Naive thymus-derived CD8-positive, alpha-beta T cell (primary cell): ENCODE measurements around the gene MYL3. TPM values are rescaled to one million over a fixed set of nuclear protein-coding genes. Genes with fewer than 3 reads are reported as not detected.

Source experiments
- ATAC-seq, 2 donors: fragments of 150-1000 bp; cut with Tn5 transposase in 1 of 2; sonication (Bioruptor Pico), chemical (Tn5 transposase) in 1 of 2; 1 replicate in 1 of 2; 2 replicates in 1 of 2; pipeline ENCODE4 v1.10.0; 2021; ENCODE audit warnings: mild to moderate bottlenecking in 2 of 2, moderate library complexity in 2 of 2
- POLR2A ChIA-PET: fragments of 350-600 bp; sonication (Branson Sonifier 250); formaldehyde crosslinking; loops from one replicate; lab custom pipeline; 2021; ENCODE audit warnings: antibody characterized with exemption; lab: Charles Lee
- DNase-seq, 10 donors: peaks; one replicate each; pipeline versions ENCODE4 v3.0.0 to v3.0.0-alpha.2; 2020 to 2022
- H3K27ac Mint-ChIP-seq, 10 donors: one replicate each; pipeline ENCODE4 v1.8.0; 2020 to 2022; ENCODE audit warnings: mild to moderate bottlenecking in 10 of 10, mixed read lengths in 10 of 10, moderate library complexity in 4 of 10, inconsistent platforms in 1 of 10
- H3K27me3 Mint-ChIP-seq, 5 donors: one replicate each; pipeline ENCODE4 v1.8.0; 2021 to 2022; ENCODE audit warnings: mixed read lengths in 5 of 5
- H3K36me3 Mint-ChIP-seq, 3 donors: one replicate each; pipeline ENCODE4 v1.8.0; 2020 to 2022; ENCODE audit warnings: mixed read lengths in 3 of 3, mild to moderate bottlenecking in 2 of 3, inconsistent platforms in 1 of 3
- H3K4me1 Mint-ChIP-seq, 4 donors: one replicate each; pipeline ENCODE4 v1.8.0; 2021 to 2022; ENCODE audit warnings: mixed read lengths in 4 of 4
- H3K4me3 Mint-ChIP-seq, 10 donors: one replicate each; pipeline ENCODE4 v1.8.0; 2020 to 2022; ENCODE audit warnings: mild to moderate bottlenecking in 10 of 10, mixed read lengths in 10 of 10, moderate library complexity in 6 of 10, inconsistent platforms in 1 of 10
- H3K9me3 Mint-ChIP-seq, 9 donors: one replicate each; pipeline ENCODE4 v1.8.0; 2020 to 2022; ENCODE audit warnings: mixed read lengths in 9 of 9, mild to moderate bottlenecking in 3 of 9, inconsistent platforms in 1 of 9, moderate library complexity in 1 of 9
- polyA plus RNA-seq, 3 donors: library from polyadenylated mRNA; unstranded; fragments of 300-500 nt; fragmentation: Illumina TruSeq; gene quantifications; one replicate each; pipeline ENCODE4 v1.2.3, GENCODE V29; 2021
- total RNA-seq, 8 experiments: library from RNA in 2 of 8; stranded (reverse) in 2 of 8; gene quantifications; one replicate each; pipeline ENCODE4 v1.2.3 and lab custom pipeline; 2021 to 2026

Gene MYL3
- total and polyA plus RNA-seq, 5 experiments from 2014 or later: not detected

DNA sequence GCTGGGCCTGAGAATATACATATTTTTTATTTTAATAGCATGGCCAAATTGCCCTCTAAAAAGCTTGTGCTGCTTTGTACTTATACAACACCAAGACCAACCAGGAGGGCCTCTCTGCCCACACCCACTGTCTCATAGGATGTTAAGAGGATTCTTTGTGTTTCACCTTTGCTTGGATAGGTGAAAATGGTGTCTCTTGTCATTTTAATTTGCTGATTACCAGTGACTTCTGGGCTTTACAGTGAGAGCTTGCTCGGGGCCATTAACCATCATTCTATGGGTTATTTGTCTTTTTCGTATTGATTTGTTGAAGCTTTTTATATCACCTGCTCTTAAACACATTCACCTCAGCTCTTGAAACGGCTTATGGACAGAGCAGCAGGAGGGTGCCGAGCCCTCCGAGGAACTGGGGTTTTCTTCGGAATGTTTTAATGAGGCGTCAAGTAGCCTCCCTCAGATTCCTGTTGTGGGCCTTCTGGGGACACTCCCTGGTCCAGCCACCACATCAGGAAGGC, 24.8 kb upstream of the MYL3 start:
- H3K9me3 Mint-ChIP-seq: no peaks in the 10 kb centered on the region
- ATAC-seq: no peak
- H3K4me1 Mint-ChIP-seq: peaks cover 4 to 16% (median 6%) of the 10 kb centered on the region in 4 donors
- H3K36me3 Mint-ChIP-seq: no peaks in the 10 kb centered on the region
- peaks cover 28 to 51% (median 31%) of the 10 kb centered on the region in 5 donors for H3K27me3 Mint-ChIP-seq
- H3K4me3 Mint-ChIP-seq: no peak overlapping the region
- POLR2A ChIA-PET: no interaction called here
- H3K27ac Mint-ChIP-seq: no peak overlapping the region
- DNase-seq: no peak

DNA sequence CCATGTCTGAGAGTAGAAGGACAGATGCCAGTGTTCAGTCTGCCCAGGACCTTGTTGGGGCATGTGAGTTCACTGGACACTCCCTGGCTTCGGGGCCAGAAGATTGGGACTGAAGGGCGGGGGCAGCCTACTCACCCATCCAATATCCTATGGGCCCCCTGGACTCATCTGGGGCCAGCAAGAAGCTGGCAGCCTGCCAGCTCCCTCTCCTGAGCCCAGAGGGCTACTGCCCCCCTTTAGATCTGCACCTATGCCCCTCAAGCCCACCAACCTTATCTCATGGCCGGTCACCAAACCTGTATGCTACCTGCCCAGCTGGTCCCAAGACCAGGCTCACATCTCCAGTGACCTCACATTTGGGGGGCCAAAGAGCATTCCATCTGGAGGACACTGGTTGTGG, 22.4 kb upstream of the MYL3 start:
- no peak overlapping the region for H3K27ac Mint-ChIP-seq
- no peaks in the 10 kb centered on the region for H3K36me3 Mint-ChIP-seq

DNA sequence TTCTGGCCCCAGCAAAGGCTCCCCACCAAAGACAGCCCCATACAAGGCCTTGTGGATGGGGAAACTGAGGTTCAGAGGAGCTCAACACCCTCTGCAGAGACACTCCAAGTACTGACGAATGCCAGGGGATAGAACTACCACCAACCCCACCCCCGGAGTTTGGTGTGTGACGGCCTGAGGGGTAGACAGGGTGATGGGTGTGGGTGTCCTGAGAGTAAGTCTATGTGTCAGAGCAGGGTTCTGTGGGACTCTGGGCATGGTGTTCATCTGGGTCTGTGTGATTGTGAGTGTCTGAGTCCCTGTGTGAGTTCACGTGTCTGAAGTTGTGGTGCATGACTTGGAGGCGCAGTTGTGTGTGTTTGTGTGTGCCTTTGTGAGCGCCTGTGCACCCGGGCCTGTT, 21.7 kb upstream of the MYL3 start:
- POLR2A ChIA-PET: interaction anchor here (0.6 kb wide), 1 partner anchor 194 kb away, joined by 4 read pairs; no protein-coding TSS in a partner anchor
- DNase-seq: no peak
- ATAC-seq: no peak
- peak overlapping the region in 4 of 10 donors; percentile 49 to 55 (median 51) for H3K4me3 Mint-ChIP-seq
- no peaks in the 10 kb centered on the region for H3K36me3 Mint-ChIP-seq
- H3K9me3 Mint-ChIP-seq: no peaks in the 10 kb centered on the region
- H3K4me1 Mint-ChIP-seq: peaks cover 2 to 18% (median 7%) of the 10 kb centered on the region in 4 donors
- H3K27ac Mint-ChIP-seq: no peak overlapping the region
- peaks cover 20 to 43% (median 30%) of the 10 kb centered on the region in 5 donors for H3K27me3 Mint-ChIP-seq

More for the DNA sequence above, 22.4 kb upstream of the MYL3 start:
- Mint-ChIP-seq H3K27me3 (peaks cover 15 to 39% (median 24%) of the 10 kb centered on the region in 5 donors), H3K4me1 (peaks cover 2 to 13% (median 5%) of the 10 kb centered on the region in 4 donors), H3K4me3 (no peak overlapping the region), H3K9me3 (no peaks in the 10 kb centered on the region)
- POLR2A ChIA-PET: no interaction called here
- ATAC-seq: no peak
- DNase-seq: no peak

DNA sequence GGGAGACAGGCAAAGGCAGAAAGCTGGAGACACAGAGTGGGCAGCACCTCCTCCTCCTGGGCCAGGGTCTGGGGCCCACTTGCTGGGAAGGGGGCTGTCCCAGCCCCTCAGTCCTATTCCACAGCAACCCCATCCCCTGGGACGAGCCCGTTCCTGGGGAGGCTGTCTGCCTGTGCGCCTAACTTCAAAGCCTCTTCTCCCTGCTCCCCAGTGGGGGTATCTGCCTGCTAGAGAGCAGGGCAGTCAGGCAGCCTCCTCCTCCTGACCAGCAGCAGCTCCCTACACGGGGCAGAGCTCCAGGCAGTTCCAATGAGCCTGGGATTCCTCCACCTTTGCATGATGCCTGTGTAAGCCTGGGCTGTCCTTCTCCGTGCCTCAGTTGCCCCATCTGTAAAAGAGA, 21.2 kb upstream of the MYL3 start:
- H3K27me3 Mint-ChIP-seq: peaks cover 19 to 48% (median 31%) of the 10 kb centered on the region in 5 donors
- no peaks in the 10 kb centered on the region for H3K9me3 Mint-ChIP-seq
- DNase-seq: no peak
- POLR2A ChIA-PET: interaction anchor here (0.6 kb wide), 1 partner anchor 193 kb away, joined by 4 read pairs; no protein-coding TSS in a partner anchor
- no peak overlapping the region for H3K27ac Mint-ChIP-seq
- H3K4me3 Mint-ChIP-seq: peak overlapping the region in 4 of 10 donors; percentile 38 to 52 (median 46)
- ATAC-seq: no peak
- H3K4me1 Mint-ChIP-seq: peaks cover 1 to 19% (median 7%) of the 10 kb centered on the region in 4 donors
- no peaks in the 10 kb centered on the region for H3K36me3 Mint-ChIP-seq

DNA sequence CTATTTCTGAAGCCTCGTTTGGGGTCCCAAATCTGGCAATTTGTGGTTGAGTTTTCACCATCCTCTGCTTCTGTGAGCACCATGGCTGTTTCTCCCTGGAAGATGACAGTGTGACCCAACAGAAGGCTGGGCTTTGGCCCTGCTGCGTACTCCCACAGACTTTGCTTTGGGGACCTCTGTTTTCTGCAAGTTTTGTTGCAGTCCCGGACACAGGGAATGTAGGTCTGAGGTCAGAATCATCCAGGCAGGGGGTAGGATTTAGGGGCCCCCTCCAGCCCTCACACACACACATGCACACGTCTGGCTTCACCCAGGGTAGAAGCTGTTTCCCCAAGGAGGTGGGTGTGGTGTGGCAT, 20.6 kb upstream of the MYL3 start:
- H3K27ac Mint-ChIP-seq: peak overlapping the region in 2 of 10 donors; percentile 12 to 37
- H3K27me3 Mint-ChIP-seq: peaks cover 21 to 55% (median 34%) of the 10 kb centered on the region in 5 donors
- H3K36me3 Mint-ChIP-seq: no peaks in the 10 kb centered on the region
- POLR2A ChIA-PET: no interaction called here
- ATAC-seq (no peak), DNase-seq (no peak)
- H3K4me3 Mint-ChIP-seq: peak overlapping the region in 9 of 10 donors; percentile 24 to 70 (median 54)
- no peaks in the 10 kb centered on the region for H3K9me3 Mint-ChIP-seq
- peaks cover 0 to 23% (median 7%) of the 10 kb centered on the region in 4 donors for H3K4me1 Mint-ChIP-seq

DNA sequence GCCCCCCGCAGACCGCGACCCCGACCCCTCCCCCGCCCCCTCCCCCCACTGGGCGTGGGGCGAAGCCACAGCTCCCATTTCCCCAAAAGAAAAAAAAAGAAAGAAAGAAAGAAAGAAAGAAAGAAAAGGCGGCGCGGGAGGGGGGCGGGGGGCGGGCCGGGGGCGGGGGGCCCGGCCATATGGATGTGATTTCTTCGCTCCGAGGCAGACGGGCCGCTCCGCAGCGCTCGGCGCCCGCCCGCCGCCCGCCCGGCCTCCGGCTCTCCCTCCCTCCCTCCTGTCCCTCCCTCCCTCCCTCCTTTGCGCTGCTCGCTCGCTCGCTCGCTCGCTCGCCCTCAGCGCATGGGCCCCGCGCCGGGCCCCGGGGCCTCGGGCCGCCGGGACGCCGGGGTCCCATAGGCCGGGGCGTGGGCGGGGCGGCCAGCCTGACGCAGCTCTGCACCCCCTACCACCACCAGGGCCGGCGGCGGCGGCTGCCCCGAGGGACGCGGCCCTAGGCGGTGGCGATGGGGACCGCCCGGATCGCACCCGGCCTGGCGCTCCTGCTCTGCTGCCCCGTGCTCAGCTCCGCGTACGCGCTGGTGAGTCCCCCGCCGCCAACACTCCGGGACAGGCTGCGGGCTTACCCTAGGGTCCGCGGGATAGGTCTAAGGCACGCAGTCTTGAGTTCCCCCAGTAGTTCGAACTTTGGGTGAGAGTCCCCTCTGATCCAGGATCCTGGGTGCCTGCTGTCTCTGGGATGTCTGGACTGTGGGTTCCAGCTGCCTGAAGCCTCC, 20.0 kb upstream of the MYL3 start:
- peak in 1 of 10 donors; percentile 6 for DNase-seq
- Mint-ChIP-seq H3K36me3 (no peaks in the 10 kb centered on the region), H3K4me3 (peak overlapping the region in 9 of 10 donors; percentile 31 to 81 (median 60)), H3K27ac (peak overlapping the region in 1 of 10 donors; percentile 37), H3K4me1 (peaks cover 0 to 25% (median 7%) of the 10 kb centered on the region in 4 donors), H3K9me3 (no peaks in the 10 kb centered on the region), H3K27me3 (peaks cover 21 to 56% (median 34%) of the 10 kb centered on the region in 5 donors)
- ATAC-seq: peak; percentile 44 to 70
- POLR2A ChIA-PET: no interaction called here

DNA sequence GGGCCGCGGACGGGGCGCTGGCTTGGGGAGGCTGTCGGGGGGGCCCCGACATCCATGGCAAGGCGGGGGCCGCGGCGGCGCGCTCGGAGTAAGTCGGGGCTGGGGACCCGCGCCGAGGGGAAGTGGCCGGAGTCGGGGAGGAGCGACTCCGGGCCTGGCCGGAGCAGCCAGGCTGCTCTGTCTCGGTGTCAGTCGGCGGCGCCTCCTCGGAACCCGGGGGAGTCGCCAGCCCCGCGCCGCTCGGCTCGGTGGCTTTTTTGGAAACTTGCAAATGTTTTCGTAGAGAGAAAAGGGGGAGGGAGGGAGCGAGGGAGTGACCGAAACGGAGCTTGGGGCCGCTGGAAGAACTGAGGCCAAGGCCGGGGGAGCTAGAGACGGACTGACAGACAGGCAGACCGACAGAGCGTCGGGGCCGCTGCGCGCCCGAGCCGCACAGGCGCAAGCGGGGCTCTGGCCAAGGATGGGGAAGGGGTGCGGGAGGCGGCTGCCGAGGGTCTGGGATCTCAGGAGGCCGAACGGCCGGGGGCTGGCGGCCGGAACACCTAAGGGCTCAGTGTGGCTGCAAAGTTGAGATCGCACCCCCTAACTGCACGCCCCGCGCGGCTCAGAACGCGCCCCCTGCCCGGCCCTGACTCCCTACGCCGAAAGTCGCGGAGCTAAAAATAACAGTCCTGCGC, 19.3 kb upstream of the MYL3 start:
- H3K4me3 Mint-ChIP-seq: peak overlapping the region; percentile 60 to 81 (median 71)
- no peak overlapping the region for H3K27ac Mint-ChIP-seq
- peaks cover 19 to 56% (median 33%) of the 10 kb centered on the region in 5 donors for H3K27me3 Mint-ChIP-seq
- no peaks in the 10 kb centered on the region for H3K9me3 Mint-ChIP-seq
- H3K36me3 Mint-ChIP-seq: no peaks in the 10 kb centered on the region
- H3K4me1 Mint-ChIP-seq: peaks cover 0 to 25% (median 7%) of the 10 kb centered on the region in 4 donors
- ATAC-seq (peak; percentile 16 to 36), DNase-seq (no peak)
- POLR2A ChIA-PET: no interaction called here

DNA sequence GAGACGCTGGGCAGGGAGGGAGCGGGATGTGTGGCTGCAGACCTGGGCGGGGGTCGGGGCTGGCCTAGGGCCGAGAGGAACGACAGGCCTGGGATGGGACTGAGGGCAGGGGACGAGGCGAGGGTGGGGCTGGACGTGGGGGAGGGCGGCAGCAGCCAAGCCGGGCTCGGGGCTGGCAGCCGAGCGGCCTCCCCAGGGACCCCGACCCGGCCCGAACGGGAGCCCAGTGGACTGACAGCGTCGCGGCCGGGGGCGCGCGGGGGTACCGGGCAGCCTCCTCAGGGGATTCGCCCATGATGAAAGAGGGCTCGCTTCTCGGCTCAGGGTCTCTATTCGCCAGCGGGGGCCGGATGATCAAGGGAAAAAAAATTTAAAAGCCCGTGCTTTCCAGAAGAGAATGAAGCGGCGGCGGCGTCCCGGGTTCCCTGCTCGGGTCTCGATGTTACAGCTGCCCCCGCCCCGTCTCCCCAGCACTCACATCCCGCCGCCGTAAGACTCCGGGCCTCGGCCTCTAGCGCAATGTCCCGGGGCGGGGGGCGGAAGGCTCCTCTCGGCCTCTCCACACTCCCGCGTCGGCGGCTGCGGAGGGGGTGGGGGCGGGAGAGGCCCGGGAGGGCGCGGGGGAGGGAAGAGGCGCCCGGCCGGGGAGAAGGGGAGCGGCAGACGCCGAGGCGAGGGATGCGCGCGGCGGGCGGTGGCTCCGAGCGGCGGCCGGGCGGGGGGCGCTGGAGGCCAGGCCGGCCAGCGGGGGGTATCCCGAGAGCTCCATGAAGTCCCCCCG, 18.5 kb upstream of the MYL3 start:
- Mint-ChIP-seq H3K4me1 (peaks cover 0 to 25% (median 7%) of the 10 kb centered on the region in 4 donors), H3K36me3 (no peaks in the 10 kb centered on the region), H3K27me3 (peaks cover 17 to 56% (median 33%) of the 10 kb centered on the region in 5 donors), H3K27ac (no peak overlapping the region), H3K4me3 (peak overlapping the region; percentile 52 to 83 (median 67)), H3K9me3 (no peaks in the 10 kb centered on the region)
- ATAC-seq (peak; percentile 60 to 61), DNase-seq (peak in 3 of 10 donors; percentile 7 to 21 (median 13))
- POLR2A ChIA-PET: interaction anchor here (1.1 kb wide), 1 partner anchor 13 kb away, joined by 4 read pairs; no protein-coding TSS in a partner anchor

DNA sequence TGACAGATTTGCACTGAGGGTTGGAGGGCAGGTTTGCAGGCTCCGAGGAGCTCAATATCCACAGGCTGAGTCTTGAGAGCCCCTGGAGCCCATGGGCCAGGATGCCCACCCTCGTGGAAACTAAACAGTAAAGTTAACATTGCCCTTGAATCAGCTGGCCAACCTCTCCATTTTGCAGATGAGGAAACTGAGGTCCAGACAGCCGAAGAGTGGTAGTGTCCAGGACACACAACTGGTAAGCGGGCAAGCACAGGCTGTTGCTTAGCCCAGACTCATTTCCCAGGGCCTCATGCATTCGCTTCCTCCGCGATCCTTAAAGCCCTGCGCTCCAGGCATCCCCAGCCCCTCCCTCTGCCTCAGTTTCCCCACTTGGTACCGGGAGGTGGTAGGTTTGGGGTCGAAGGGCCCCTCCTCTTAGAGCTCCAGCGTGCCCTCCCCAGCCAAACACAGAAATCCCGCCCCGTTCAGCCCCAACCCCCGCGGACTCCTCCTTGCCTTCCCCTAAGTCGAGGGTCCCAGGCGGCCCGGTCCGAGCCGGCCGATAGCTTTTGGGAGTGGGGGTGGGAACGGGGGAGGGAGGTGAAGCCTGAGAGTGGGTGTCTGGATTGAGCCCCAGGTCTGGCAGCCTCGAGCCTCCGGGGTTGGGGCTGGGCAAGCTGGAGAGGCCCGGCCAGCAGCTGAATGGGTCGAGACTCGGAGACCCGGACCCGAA, 17.8 kb upstream of the MYL3 start:
- H3K9me3 Mint-ChIP-seq: no peaks in the 10 kb centered on the region
- peaks cover 17 to 56% (median 33%) of the 10 kb centered on the region in 5 donors for H3K27me3 Mint-ChIP-seq
- no peak for DNase-seq
- peaks cover 0 to 25% (median 7%) of the 10 kb centered on the region in 4 donors for H3K4me1 Mint-ChIP-seq
- ATAC-seq: no peak
- POLR2A ChIA-PET: interaction anchor here (1.1 kb wide), 1 partner anchor 13 kb away, joined by 4 read pairs; no protein-coding TSS in a partner anchor
- H3K36me3 Mint-ChIP-seq: no peaks in the 10 kb centered on the region
- peak overlapping the region; percentile 37 to 72 (median 66) for H3K4me3 Mint-ChIP-seq
- no peak overlapping the region for H3K27ac Mint-ChIP-seq

DNA sequence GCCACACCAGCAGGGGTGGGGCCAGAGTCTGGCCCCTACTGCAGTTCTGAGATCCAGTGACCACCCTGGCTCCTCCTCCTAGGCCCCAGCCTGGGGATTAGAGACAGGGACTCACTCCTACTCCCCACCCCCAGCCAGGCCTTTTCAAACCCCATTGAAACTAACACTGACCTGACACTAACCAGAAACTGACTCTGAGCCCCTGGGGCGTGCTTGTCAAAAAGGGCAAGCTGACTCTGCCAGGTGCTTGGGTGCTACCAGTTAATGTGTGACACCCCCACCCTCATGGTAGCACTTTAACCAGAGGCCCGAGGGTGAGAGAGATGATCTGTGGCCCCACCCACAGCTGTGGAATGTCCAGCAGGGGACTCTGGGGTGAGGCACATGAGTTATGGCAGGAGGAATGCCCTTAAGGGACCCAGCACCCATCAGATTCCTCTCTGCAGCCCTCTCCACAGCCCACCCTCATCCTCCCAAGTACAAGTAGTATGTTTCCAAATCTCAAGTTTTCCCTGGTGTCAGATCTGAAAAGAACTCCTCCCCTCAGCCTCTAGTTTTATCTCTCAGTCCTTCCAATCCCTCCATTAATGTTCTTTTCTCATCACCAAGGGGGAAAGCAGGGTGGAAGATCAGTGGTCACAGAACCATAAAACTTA, 15.7 kb upstream of the MYL3 start:
- H3K27me3 Mint-ChIP-seq: peaks cover 12 to 36% (median 25%) of the 10 kb centered on the region in 5 donors
- ATAC-seq: no peak

DNA sequence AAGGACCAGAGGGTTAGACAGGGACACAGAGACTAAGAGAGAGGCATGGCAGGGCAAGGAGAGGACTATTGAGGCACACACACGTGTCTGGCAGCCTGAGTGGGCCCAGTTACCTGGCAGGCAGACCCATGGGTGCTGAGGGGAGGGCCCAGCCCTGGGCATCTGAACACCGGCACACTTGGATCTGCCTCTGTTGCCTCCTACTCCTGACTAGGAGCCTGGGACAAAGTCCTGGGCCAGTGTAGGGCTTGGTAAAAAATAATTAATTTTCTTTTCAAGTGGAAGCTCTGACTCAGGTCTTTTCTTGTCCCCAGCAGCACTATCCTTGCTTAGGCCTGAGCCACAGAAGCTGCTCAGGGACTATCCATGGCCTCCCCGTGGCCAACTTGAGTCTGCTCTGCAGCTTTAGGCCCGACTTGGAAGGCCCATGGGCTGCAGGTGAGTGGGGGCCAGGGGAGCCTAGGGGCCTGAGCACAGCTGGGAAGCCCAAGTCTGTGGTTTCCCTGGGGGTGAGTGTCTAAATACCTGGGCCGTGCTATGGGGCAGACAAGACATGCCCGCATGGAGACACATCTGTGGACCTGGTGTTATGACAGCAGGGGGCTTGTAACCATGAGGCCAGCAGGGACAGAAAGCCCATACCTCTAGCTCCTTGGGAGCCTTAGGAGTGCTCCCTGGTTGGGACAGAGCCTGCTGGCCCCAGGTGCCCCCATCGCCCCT, 14.3 kb upstream of the MYL3 start, which contains the start of gene PTH1R:
Gene PTH1R, plus strand, starts transcription at position 316 of the 720 bp plus-strand sequence. CDS start 5,839 bp downstream, outside the sequence.
- ATAC-seq (no peak), DNase-seq (no peak)
- peaks cover 6 to 36% (median 20%) of the 10 kb centered on the region in 4 donors for H3K4me1 Mint-ChIP-seq
- H3K9me3 Mint-ChIP-seq: no peaks in the 10 kb centered on the region
- H3K36me3 Mint-ChIP-seq: no peaks in the 10 kb centered on the region
- no peak within 1 kb of the TSS for H3K4me3 Mint-ChIP-seq
- peaks cover 10 to 31% (median 19%) of the 10 kb centered on the region in 5 donors for H3K27me3 Mint-ChIP-seq
- POLR2A ChIA-PET: no interaction called here
- no peak within 1 kb of the TSS for H3K27ac Mint-ChIP-seq

More for the DNA sequence above, 15.7 kb upstream of the MYL3 start:
- no peak for DNase-seq
- H3K36me3 Mint-ChIP-seq: no peaks in the 10 kb centered on the region
- no peak overlapping the region for H3K4me3 Mint-ChIP-seq
- H3K4me1 Mint-ChIP-seq: peaks cover 2 to 29% (median 15%) of the 10 kb centered on the region in 4 donors
- POLR2A ChIA-PET: no interaction called here
- H3K27ac Mint-ChIP-seq: no peak overlapping the region
- H3K9me3 Mint-ChIP-seq: no peaks in the 10 kb centered on the region
